WTC11 (cell line): ENCODE results near the gene FHIP1B. TPM values are rescaled to one million over a fixed set of nuclear protein-coding genes. Genes with fewer than 3 reads are reported as not detected.

Source experiments
- ATAC-seq: fragments of 200-7000 bp; cut with Tn5 transposase; 2 replicates; pipeline ENCODE4 v1.10.0; 2021; ENCODE audit warnings: mild to moderate bottlenecking, moderate library complexity
- CTCF ChIA-PET: fragments of 300-600 bp; sonication (Branson Sonifier 250); formaldehyde crosslinking; loops from one replicate; lab custom pipeline; 2021; ENCODE audit warnings: antibody characterized with exemption; lab: Charles Lee
- POLR2A ChIA-PET: fragments of 350-600 bp; sonication (Branson Sonifier 250); formaldehyde crosslinking; loops from one replicate; lab custom pipeline; 2021; ENCODE audit warnings: antibody characterized with exemption; lab: Charles Lee
- DNase-seq: peaks from one replicate; pipeline ENCODE4 v3.0.0; 2021; ENCODE audit warnings: low spot score
- H3K27ac Mint-ChIP-seq: 2 replicates; pipeline ENCODE4 v1.8.0; 2021; ENCODE audit warnings: mixed read lengths
- H3K27me3 Mint-ChIP-seq: 2 replicates; pipeline ENCODE4 v1.8.0; 2021; ENCODE audit warnings: low read depth, mild to moderate bottlenecking, moderate library complexity, mixed read lengths
- H3K36me3 Mint-ChIP-seq: 2 replicates; pipeline ENCODE4 v1.8.0; 2021; ENCODE audit warnings: mixed read lengths
- H3K4me1 Mint-ChIP-seq: 2 replicates; pipeline ENCODE4 v1.8.0; 2022; ENCODE audit warnings: mixed read lengths
- H3K4me3 Mint-ChIP-seq: 2 replicates; pipeline ENCODE4 v1.8.0; 2021; ENCODE audit warnings: mild to moderate bottlenecking, moderate library complexity, mixed read lengths
- H3K9me3 Mint-ChIP-seq: 2 replicates; pipeline ENCODE4 v1.8.0; 2021; ENCODE audit warnings: mixed read lengths
- ATF2 ChIP-seq: sonication (generic); formaldehyde crosslinking; IDR thresholded peaks from 2 replicates; pipeline ENCODE4 v1.8.1; 2022; ENCODE audit warnings: low read depth, missing genetic modification reagents, borderline replicate concordance
- ATF6 ChIP-seq: sonication (generic); formaldehyde crosslinking; IDR thresholded peaks from 2 replicates; pipeline ENCODE4 v1.8.1; 2023; ENCODE audit warnings: mild to moderate bottlenecking, missing genetic modification reagents
- CREM ChIP-seq: sonication (generic); formaldehyde crosslinking; IDR thresholded peaks from 2 replicates; pipeline ENCODE4 v1.8.1; 2022; ENCODE audit warnings: mild to moderate bottlenecking, missing genetic modification reagents, moderate library complexity
- E2F4 ChIP-seq: sonication (generic); formaldehyde crosslinking; IDR thresholded peaks from 2 replicates; pipeline ENCODE4 v1.8.1; 2022; ENCODE audit warnings: low read depth, mild to moderate bottlenecking, moderate library complexity, missing genetic modification reagents, borderline replicate concordance
- HMGA2 ChIP-seq: fragments of 250-450 bp; sonication (Bioruptor Pico); IDR thresholded peaks from 2 replicates; pipeline ENCODE4 v1.4.0; 2021; ENCODE audit warnings: mild to moderate bottlenecking, moderate library complexity
- IRF1 ChIP-seq: sonication (generic); formaldehyde crosslinking; IDR thresholded peaks from 2 replicates; pipeline ENCODE4 v1.8.0; 2023; ENCODE audit warnings: missing genetic modification reagents
- IRF2 ChIP-seq: sonication (generic); formaldehyde crosslinking; IDR thresholded peaks from 2 replicates; pipeline ENCODE4 v1.8.0; 2022; ENCODE audit warnings: low read depth, missing genetic modification reagents, borderline replicate concordance
- JUN ChIP-seq: sonication (generic); formaldehyde crosslinking; IDR thresholded peaks from 2 replicates; pipeline ENCODE4 v1.8.0; 2023; ENCODE audit warnings: mild to moderate bottlenecking, missing genetic modification reagents
- KAT7 ChIP-seq: sonication (generic); formaldehyde crosslinking; IDR thresholded peaks from 2 replicates; pipeline ENCODE4 v1.8.1; 2023; ENCODE audit warnings: missing genetic modification reagents, mild to moderate bottlenecking, borderline replicate concordance
- MAX ChIP-seq: sonication (generic); formaldehyde crosslinking; IDR thresholded peaks from 2 replicates; pipeline ENCODE4 v1.8.0; 2022; ENCODE audit warnings: mild to moderate bottlenecking, missing genetic modification reagents
- MXD4 ChIP-seq: fragments of 250-450 bp; sonication (Bioruptor Pico); IDR thresholded peaks from 2 replicates; pipeline ENCODE4 v1.8.0; 2021; ENCODE audit warnings: mild to moderate bottlenecking, moderate library complexity, borderline replicate concordance
- NFATC4 ChIP-seq: fragments of 250-450 bp; sonication (Bioruptor Pico); IDR thresholded peaks from 2 replicates; pipeline ENCODE4 v1.9.0; 2021; ENCODE audit warnings: mild to moderate bottlenecking
- OVOL2 ChIP-seq: fragments of 250-450 bp; sonication (Bioruptor Pico); IDR thresholded peaks from 2 replicates; pipeline ENCODE4 v1.9.0; 2021; ENCODE audit warnings: mild to moderate bottlenecking, borderline replicate concordance
- SOX15 ChIP-seq: fragments of 250-450 bp; sonication (Bioruptor Pico); IDR thresholded peaks from 2 replicates; pipeline ENCODE4 v1.9.0; 2021; ENCODE audit warnings: mild to moderate bottlenecking
- ZMAT4 ChIP-seq: fragments of 250-450 bp; sonication (Bioruptor Pico); IDR thresholded peaks from 2 replicates; pipeline ENCODE4 v1.9.0; 2021; ENCODE audit warnings: mild to moderate bottlenecking
- ZNF232 ChIP-seq: sonication (generic); formaldehyde crosslinking; IDR thresholded peaks from 2 replicates; pipeline ENCODE4 v1.8.0; 2022; ENCODE audit warnings: mild to moderate bottlenecking, missing genetic modification reagents
- ZNF263 ChIP-seq: sonication (generic); formaldehyde crosslinking; IDR thresholded peaks from 2 replicates; pipeline ENCODE4 v1.8.1; 2022; ENCODE audit warnings: low read depth, mild to moderate bottlenecking, moderate library complexity, missing genetic modification reagents
- ZNF396 ChIP-seq: fragments of 250-450 bp; sonication (Bioruptor Pico); IDR thresholded peaks from 2 replicates; pipeline ENCODE4 v1.8.0; 2021; ENCODE audit warnings: mild to moderate bottlenecking, moderate library complexity, borderline replicate concordance
- ZNF512 ChIP-seq: sonication (generic); formaldehyde crosslinking; IDR thresholded peaks from 2 replicates; pipeline ENCODE4 v1.8.1; 2022; ENCODE audit warnings: missing genetic modification reagents, borderline replicate concordance
- ZNF532 ChIP-seq: fragments of 250-450 bp; sonication (Bioruptor Pico); IDR thresholded peaks from 2 replicates; pipeline ENCODE4 v1.9.0; 2021; ENCODE audit warnings: mild to moderate bottlenecking, borderline replicate concordance
- ZSCAN18 ChIP-seq: fragments of 250-450 bp; sonication (Bioruptor Pico); IDR thresholded peaks from 2 replicates; pipeline ENCODE4 v2.1.2; 2022; ENCODE audit warnings: mild to moderate bottlenecking, moderate library complexity
- total RNA-seq: library from RNA; stranded (reverse); gene quantifications from 3 replicates; pipeline ENCODE4 v1.2.3, GENCODE V29; 2021

FHIP1B gene
- total RNA-seq, 1 experiment from 2014 or later: 24.8 TPM

- Mint-ChIP-seq H3K27me3 (no peaks in the 10 kb centered on the region), H3K9me3 (no peaks in the 10 kb centered on the region), H3K4me3 (no peak overlapping the region), H3K27ac (no peak overlapping the region), H3K36me3 (no peaks in the 10 kb centered on the region), H3K4me1 (peaks cover 9% of the 10 kb centered on the region)
- TF ChIP-seq ZNF396 (CRISPR knock-in tag) (no peak), MAX (CRISPR knock-in tag) (no peak), MXD4 (no peak), JUN (CRISPR knock-in tag) (no peak), ZSCAN18 (CRISPR knock-in tag) (no peak), ZNF263 (CRISPR knock-in tag) (no peak), ZNF532 (CRISPR knock-in tag) (no peak), HMGA2 (CRISPR knock-in tag) (no peak), SOX15 (no peak), KAT7 (CRISPR knock-in tag) (no peak)
- ChIA-PET POLR2A (no interaction called here), CTCF (interaction anchor here (1.9 kb wide), 1 partner anchor 160 kb away, joined by 5 read pairs; no protein-coding TSS in a partner anchor)
- DNase-seq (no peak), ATAC-seq (no peak)
Observed at GRCh38 chr11:6203327-6203726, 31.1 kb downstream of the FHIP1B start.

GRCh38 chr11:6202041-6202440 lies 32.4 kb downstream of the FHIP1B start:
- CTCF ChIA-PET: interaction anchor here (1.2 kb wide), 1 partner anchor 97 kb away, joined by 4 read pairs; no protein-coding TSS in a partner anchor
- Mint-ChIP-seq H3K4me3 (no peak overlapping the region), H3K9me3 (no peaks in the 10 kb centered on the region), H3K27ac (no peak overlapping the region), H3K36me3 (no peaks in the 10 kb centered on the region), H3K4me1 (peaks cover 9% of the 10 kb centered on the region), H3K27me3 (no peaks in the 10 kb centered on the region)
- POLR2A ChIA-PET: no interaction called here
- DNase-seq: no peak
- no peak for ATAC-seq
- no peak for TF ChIP-seq ATF2 (CRISPR knock-in tag)
- TF ChIP-seq ZNF232: no peak
- TF ChIP-seq E2F4 (CRISPR knock-in tag): no peak
- TF ChIP-seq NFATC4 (CRISPR knock-in tag): no peak
- TF ChIP-seq ZMAT4 (CRISPR knock-in tag): no peak
- TF ChIP-seq ZNF512 (CRISPR knock-in tag): no peak
- no peak for TF ChIP-seq IRF1 (CRISPR knock-in tag)
- TF ChIP-seq IRF2 (CRISPR knock-in tag): no peak
- TF ChIP-seq CREM (CRISPR knock-in tag): no peak
- TF ChIP-seq OVOL2 (CRISPR knock-in tag): no peak
- no peak for TF ChIP-seq ATF6 (CRISPR knock-in tag)
